ENCODE measurements around the gene DTX2.
"Not testable (repeated sequence)": the region's sequence is repeated elsewhere in the genome, so short reads cannot be mapped to it uniquely, and the experiment has no call there.

The DTX2 gene

DNA sequence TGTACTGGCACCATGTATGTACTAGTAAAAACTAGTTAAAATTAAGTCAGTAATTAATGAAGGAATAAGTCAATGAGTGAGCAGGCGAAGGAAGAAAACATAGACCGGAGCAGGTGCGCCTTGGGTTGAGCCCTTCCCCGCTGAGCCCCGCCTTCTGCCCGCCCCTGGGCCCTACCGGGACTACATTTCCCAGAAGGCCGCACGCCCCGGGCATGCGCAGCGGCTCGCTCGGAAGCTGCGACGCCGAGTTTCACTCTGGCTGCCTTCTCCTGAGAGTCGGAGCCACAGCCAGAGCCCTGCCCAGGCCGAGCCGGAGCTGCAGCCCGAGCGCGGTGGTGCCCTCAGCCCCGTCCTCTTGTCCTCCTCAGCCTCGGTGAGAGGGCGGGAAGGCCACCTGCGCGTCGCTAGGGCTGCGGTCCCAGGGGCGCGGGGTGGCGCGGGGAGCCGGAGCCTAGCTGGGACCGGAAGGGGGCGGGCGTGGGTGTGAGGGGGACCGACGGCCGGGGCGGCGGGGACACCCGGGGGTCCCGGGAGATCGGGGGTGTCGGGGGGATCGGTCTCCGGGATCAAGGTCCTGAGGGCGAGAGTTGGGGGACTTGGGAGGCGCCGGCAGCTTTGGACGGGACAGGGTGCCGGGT, at the start of gene DTX2:
DTX2 (plus strand) TSS at position 246 of the 638 bp plus-strand sequence. CDS start 18,801 bp downstream, outside the sequence.
- not testable (repeated sequence) for DNase-seq

- DNase-seq: no peak
Measured at GRCh38 chr7:76412249-76412648, 49.3 kb upstream of the DTX2 start.

DNA sequence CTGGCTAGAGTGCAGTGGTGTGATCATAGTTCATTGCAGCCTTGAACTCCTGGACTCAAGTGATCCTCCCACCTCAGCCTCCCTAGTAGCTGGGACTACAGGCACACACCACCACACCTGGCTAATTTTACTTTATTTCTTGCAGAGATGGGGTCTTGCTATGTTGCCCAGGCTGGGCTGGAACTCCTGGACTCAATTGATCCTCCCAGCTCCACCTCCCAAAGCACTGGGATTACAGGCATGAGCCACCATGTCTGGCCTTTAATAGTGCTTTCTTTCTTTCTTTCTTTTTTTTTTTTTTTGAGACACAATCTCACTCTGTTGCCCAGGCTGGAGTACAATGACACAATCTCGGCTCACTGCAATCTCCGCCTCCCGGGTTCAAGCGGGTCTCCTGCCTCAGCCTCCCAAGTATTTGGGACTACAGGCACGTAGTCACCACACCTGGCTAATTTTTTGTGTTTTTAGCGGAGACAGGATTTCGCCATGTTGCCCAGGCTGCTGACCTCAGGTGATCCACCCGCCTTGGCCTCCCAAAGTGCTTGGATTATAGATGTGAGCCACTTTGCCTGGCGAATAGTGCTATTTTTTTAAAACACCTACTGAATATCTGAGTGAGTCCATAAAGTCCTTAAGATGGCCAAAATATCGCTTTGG, 43.7 kb upstream of the DTX2 start:
- DNase-seq: not testable (repeated sequence)

DNA sequence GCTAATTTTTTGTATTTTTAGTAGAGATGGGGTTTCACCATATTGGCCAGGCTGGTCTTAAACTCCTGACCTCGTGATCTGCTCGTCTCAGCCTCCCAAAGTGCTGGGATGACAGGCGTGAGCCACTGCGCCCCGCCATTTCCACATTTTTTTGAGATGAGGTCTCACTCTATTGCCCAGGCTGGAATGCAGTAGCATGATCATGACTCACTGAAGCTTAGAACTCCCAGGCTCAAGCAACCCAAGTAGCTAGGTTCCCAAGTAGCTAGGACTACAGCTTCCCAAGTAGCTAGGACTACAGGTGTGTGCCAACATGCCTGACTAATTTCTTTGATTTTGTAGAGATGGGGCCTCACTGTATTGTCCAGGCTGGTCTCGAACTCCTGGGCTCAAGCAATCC, 40.4 kb upstream of the DTX2 start:
- DNase-seq: not testable (repeated sequence)

- DNase-seq: no peak
Measured at GRCh38 chr7:76423666-76424412, 37.7 kb upstream of the DTX2 start.

- no peak for DNase-seq
Measured at GRCh38 chr7:76424413-76425111, 36.9 kb upstream of the DTX2 start, which contains the start of gene ZP3. Gene ZP3 (plus strand): TSS chr7:76424950. CDS start chr7:76424965, 15 bp downstream.

- DNase-seq: no peak
Measured at GRCh38 chr7:76425156-76425555, 36.4 kb upstream of the DTX2 start.

DNA sequence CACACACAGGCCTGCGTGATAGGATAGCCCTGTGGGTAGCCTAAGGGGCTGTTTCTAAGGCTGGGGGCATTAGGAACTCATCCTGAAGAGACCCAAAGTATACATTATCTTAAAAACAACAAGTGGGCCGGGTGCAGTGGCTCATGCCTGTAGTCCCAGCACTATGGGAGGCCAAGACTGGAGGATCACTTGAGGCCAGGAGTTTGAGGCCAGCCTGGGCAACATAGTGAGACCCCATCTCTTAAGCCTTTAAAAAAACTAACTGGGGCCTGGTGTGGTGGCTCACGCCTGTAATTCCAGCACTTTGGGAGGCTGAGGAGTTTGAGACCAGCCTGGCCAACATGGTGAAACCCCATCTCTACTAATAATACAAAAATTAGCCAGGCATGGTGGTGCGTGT, 36.0 kb upstream of the DTX2 start:
- not testable (repeated sequence) for DNase-seq

GRCh38 chr7:76426246-76426645, 35.3 kb upstream of the DTX2 start:
- no peak for DNase-seq

DNA sequence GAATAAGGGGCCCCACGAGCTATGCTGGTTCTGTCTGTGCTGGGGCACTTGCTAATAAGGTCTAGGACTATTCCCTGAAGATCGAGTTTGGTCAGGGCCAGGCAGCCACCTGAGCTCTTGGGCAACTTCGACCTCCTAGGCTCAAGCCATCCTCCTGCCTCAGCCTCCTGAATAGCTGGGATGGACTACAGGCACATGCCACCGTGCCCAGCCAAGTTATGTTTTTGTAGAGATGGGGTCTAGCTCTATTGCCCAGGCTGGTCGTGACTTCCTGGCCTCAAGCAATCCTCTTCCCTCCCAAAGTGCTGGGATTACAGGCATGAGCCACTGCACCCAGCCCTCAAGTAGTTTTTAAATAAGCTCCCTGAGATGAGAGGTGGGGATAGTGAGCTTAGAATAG, 33.9 kb upstream of the DTX2 start:
- no peak for DNase-seq

DNA sequence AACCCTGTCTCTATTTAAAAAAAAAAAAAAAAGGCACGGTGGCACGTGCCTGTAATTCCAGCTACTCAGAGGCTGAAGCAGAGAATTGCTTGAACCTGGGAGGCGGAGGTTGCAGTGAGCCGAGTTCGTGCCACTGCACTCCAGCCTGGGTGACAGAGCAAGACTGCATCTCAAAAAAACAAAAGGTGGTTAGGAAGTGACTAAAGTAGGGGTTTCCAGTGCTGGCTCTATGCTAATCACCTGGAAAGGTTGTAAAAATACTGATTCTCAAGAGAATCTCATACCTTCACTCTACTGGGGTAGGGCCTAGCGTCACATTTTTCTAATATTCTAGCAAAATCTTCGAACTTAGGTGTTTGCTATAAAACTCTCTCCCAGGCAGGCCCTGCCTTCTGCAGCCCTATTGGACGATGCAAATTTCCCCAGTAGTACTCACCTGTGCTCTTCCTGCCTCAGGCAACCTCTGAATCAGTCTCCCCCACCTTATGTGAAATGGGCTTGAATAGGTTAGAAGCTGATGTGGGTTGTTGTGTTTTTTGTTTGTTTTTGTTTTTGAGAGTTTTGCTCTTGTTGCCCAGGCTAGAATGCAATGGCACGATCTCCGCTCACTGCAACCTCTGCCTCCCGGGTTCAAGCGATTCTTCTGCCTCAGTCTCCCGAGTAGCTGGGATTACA, 33.2 kb upstream of the DTX2 start:
- DNase-seq: no peak

GRCh38 chr7:76428868-76429805, 32.4 kb upstream of the DTX2 start:
- no peak for DNase-seq

GRCh38 chr7:76430211-76430610, 31.3 kb upstream of the DTX2 start:
- DNase-seq: no peak

- DNase-seq: no peak
Measured at GRCh38 chr7:76430836-76431235, 30.7 kb upstream of the DTX2 start.

DNA sequence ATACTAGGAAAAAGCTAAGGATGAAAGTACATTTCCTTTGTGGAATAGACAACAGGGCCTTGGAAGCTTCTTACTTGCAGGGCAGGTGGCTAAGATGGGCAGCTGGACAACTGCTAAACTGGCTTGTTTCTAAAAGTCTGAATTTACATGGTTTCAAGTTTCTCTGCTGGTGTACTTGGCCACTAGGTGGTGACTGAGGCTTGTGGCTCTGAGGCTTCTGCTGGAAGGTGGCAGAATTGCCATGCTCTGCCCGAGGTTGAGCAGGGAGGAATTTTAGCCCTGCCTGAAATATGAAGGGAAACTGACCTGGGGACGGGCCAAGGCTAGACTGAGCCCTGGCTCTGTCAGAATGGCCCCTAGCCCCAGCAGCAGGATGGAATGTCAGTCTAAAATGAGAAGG, 23.6 kb upstream of the DTX2 start:
- DNase-seq: peak; percentile 64

DNA sequence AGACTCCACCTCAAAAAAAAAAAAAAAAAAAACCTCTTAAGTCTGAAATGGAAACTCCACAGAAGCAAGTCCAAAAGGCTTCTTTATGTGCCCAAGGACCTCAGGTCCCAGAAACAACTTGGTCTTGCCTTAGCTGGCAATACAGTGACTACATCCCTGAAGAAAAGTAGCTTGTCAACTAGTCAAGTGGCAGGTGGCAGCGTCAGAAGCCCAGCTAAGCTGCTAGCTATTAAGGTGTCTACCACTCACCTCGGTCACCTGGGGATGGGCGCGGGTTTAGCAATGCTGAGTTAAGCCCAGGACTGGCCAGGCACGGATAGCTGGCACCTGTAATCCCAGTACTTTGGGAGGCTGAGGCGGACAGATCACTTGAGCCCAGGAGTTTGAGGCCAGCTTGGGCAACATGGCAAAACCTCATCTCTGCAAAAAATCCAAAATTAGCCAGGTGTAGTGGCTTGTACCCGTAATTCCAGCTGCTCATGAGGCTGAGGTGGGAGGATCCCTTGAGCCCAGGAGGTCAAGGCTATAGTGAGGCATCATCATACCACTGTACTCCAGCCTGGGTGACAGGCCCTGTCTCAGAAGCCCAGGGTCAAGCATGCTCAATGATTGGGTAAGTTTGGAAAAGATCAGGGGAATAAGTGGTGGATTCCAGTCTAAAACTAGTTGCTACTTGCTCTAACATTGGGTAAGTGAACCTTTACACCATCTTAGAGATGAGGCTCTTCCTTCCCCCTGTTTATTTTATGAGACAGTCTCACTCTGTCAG, 22.2 kb upstream of the DTX2 start:
- DNase-seq: not testable (repeated sequence)

DNA sequence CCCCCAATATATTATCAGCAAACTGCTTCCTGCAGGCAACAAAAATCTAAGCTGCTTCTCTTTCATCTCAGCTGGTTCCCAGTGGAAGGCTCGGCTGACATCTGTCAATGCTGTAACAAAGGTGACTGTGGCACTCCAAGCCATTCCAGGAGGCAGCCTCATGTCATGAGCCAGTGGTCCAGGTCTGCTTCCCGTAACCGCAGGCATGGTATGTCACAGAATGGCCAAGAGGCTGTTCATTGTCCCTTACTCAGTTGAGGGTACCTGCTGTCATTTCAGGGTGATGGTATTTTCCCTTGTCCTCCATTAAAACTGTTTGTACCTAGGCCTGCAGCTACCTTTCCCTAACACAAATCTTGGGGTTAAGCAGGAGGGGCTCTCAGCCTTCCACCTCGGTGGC, 21.1 kb upstream of the DTX2 start:
- DNase-seq: not testable (repeated sequence)

DNA sequence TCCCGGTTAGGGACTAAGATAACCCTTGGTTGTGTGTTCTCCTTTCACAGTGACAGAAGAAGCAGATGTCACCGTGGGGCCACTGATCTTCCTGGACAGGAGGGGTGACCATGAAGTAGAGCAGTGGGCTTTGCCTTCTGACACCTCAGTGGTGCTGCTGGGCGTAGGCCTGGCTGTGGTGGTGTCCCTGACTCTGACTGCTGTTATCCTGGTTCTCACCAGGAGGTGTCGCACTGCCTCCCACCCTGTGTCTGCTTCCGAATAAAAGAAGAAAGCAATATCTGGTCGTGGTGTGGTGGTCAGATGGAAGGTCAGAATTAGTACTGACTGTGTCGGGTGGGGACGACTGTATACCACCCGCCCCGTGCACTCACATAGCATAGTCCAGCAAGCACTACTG, 19.7 kb upstream of the DTX2 start:
- not testable (repeated sequence) for DNase-seq

GRCh38 chr7:76442664-76443446, 18.7 kb upstream of the DTX2 start:
- not testable (repeated sequence) for DNase-seq

DNA sequence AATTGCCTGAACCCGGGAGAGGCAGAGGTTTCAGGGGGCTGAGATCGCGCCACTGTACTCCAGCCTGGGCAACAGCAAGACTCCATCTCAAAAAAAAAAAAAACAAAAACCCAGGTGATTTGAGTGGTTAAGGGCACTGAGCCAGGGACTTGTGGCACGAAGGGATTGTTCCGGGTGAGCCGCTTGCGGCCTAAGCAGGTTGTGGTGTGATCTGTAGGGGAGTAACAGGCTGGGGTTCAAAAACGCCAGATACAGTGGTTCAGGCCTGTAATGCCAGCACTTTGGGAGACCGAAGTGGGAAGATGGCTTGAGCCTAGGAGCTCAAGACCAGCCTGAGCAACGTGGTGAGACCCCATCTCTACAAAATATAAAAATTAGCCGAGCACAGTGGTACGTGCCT, 17.7 kb upstream of the DTX2 start:
- peak; percentile 12 for DNase-seq

All from DMS79 treated with DMSO at 0.1 percent for 48 hours (cell line).